ENCODE data around the gene MUSTN1. TPM values are rescaled to one million over a fixed set of nuclear protein-coding genes. Genes with fewer than 3 reads are reported as not detected.

Gene MUSTN1
- total RNA-seq, 1 donor from 2014 or later, result not detected

DNA sequence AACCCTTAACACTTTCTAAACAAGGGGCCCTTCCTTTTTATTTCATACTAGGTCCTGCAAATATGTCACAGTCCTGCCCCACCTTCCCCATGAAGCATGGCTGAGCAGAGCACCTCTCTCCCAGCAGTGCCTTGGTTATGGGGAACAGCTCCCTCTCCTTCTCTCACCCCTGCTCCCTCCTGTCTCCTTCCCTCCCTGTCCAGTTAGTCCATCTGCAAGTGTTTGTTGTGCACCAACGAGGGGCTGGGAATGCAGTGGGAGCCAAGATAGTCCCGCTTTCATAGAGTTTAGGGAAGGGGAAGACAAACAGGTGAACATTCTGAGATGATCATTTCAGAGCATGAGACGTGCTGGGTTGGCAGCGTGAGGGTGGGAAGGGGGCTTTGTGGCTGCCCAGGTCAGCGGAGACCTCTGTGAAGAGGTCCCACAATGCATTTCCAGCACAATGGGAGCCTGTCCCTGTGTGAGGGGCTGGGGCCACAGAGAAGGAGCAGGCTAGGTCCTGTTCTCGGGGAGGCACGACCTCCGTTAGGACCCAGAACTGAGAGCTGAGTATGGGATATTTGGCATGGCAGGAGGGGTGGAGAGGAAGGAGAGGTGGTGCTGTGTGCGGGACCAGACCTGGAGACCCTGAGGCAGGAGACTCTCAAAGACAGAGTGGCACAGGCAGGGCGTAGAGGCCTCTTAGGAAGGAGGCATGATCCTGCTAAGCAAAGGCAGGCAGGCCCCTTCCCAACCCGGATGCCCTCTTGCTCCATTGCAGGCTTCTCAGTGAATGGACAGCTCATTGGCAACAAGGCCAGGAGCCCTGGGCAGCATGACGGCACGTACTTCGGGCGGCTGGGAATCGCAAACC, 45.7 kb downstream of the MUSTN1 start:
- Histone ChIP-seq H2AFZ (ENCODE audit: low read depth, low read length) (no peak overlapping the region), H3K36me3 (ENCODE audit: insufficient read depth, low read length) (no peaks in the 10 kb centered on the region), H3K4me1 (ENCODE audit: insufficient read depth, low read length) (no peaks in the 10 kb centered on the region), H3K4me3 (ENCODE audit: insufficient read depth, low read depth, low read length) (no peak overlapping the region), H3K79me2 (ENCODE audit: insufficient read depth, low read length) (no peaks in the 10 kb centered on the region), H3K27me3 (ENCODE audit: insufficient read depth, low read length) (peaks cover 1% of the 10 kb centered on the region), H4K20me1 (ENCODE audit: insufficient read depth, low read length) (no peaks in the 10 kb centered on the region), H3K9me3 (ENCODE audit: insufficient read depth, low read depth, low read length) (no peaks in the 10 kb centered on the region), H3K9ac (ENCODE audit: low read length) (no peak overlapping the region), H3K4me2 (ENCODE audit: low read length) (no peak overlapping the region), H3K27ac (ENCODE audit: low read depth, low read length) (no peak overlapping the region)
- Mint-ChIP-seq H3K9me3 (ENCODE audit: unreplicated experiment) (peaks cover 2% of the 10 kb centered on the region), H3K4me3 (ENCODE audit: unreplicated experiment) (no peak overlapping the region), H3K4me1 (ENCODE audit: low read depth, unreplicated experiment) (no peaks in the 10 kb centered on the region), H3K27ac (ENCODE audit: unreplicated experiment) (no peak overlapping the region), H3K36me3 (ENCODE audit: low read depth, unreplicated experiment) (no peaks in the 10 kb centered on the region), H3K27me3 (ENCODE audit: low read depth, unreplicated experiment) (peaks cover 41% of the 10 kb centered on the region)
- TF ChIP-seq EZH2 (IDR thresholded peaks at IDR 0.05; ENCODE audit: insufficient read depth, low read length), result no peak
- TF ChIP-seq, protein P1, sequence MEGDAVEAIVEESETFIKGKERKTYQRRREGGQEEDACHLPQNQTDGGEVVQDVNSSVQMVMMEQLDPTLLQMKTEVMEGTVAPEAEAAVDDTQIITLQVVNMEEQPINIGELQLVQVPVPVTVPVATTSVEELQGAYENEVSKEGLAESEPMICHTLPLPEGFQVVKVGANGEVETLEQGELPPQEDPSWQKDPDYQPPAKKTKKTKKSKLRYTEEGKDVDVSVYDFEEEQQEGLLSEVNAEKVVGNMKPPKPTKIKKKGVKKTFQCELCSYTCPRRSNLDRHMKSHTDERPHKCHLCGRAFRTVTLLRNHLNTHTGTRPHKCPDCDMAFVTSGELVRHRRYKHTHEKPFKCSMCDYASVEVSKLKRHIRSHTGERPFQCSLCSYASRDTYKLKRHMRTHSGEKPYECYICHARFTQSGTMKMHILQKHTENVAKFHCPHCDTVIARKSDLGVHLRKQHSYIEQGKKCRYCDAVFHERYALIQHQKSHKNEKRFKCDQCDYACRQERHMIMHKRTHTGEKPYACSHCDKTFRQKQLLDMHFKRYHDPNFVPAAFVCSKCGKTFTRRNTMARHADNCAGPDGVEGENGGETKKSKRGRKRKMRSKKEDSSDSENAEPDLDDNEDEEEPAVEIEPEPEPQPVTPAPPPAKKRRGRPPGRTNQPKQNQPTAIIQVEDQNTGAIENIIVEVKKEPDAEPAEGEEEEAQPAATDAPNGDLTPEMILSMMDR (IDR thresholded peaks at IDR 0.05; ENCODE audit: insufficient read depth, low read depth, low read length), result no peak
- FAIRE-seq (no peak), DNase-seq (ENCODE audit: low read depth) (no peak)

DNA sequence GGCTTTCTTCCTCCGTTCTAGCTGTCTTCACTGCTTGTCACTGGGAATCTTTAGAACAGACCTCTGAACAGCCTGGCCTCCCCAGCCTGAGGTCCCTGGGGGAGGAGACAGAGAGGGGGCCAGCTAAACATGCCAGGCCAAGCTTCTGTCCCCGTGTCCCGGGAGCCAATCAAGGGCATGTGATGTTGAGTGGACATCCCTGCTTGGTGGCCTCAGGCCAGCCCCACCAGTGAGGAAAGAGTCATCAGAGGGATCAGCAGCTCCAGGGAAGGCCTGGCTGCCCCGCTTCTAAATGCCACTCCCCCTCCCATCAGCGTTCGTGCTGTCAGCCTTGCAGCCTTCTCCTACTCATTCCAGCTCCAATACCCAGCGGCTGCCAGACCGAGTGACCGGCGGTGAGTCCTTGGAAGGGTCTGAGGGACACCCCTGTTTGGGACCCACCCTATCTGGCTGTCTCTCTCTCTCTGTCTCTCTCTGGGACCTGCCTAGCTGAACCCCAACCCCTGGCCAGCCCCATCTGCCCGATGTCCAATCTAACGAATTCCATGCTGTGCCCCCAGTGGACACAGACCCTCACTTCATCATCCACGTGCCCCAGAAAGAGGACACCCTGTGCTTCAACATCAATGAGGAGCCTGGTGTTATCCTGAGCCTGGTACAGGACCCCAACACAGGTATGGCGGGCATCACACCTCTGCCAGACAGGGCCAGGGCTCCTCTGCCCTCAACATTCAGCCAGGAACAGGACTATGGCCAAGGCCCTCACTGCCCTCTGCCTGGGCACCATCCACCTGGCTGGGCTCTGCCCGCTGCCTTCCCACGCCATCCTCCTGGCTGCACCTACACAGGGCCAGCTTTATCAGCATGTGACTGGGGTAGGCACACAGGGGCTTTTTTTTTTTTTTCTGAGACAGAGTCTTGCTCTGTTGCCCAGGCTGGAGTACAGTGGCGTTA, 46.9 kb downstream of the MUSTN1 start:
- Histone ChIP-seq H4K20me1 (ENCODE audit: insufficient read depth, low read length) (no peaks in the 10 kb centered on the region), H3K27ac (ENCODE audit: low read depth, low read length) (no peak overlapping the region), H3K4me2 (ENCODE audit: low read length) (no peak overlapping the region), H3K27me3 (ENCODE audit: insufficient read depth, low read length) (peaks cover 7% of the 10 kb centered on the region), H3K9me3 (ENCODE audit: insufficient read depth, low read depth, low read length) (no peaks in the 10 kb centered on the region), H3K4me1 (ENCODE audit: insufficient read depth, low read length) (no peaks in the 10 kb centered on the region), H3K9ac (ENCODE audit: low read length) (no peak overlapping the region), H3K4me3 (ENCODE audit: insufficient read depth, low read depth, low read length) (no peak overlapping the region), H3K36me3 (ENCODE audit: insufficient read depth, low read length) (no peaks in the 10 kb centered on the region), H2AFZ (ENCODE audit: low read depth, low read length) (no peak overlapping the region), H3K79me2 (ENCODE audit: insufficient read depth, low read length) (no peaks in the 10 kb centered on the region)
- H3K27me3 Mint-ChIP-seq (ENCODE audit: low read depth, unreplicated experiment), result peaks cover 51% of the 10 kb centered on the region
- H3K27ac Mint-ChIP-seq (ENCODE audit: unreplicated experiment), result no peak overlapping the region
- DNase-seq (ENCODE audit: low read depth), result no peak
- H3K9me3 Mint-ChIP-seq (ENCODE audit: unreplicated experiment), result peaks cover 5% of the 10 kb centered on the region
- no peaks in the 10 kb centered on the region for H3K36me3 Mint-ChIP-seq (ENCODE audit: low read depth, unreplicated experiment)
- no peak for FAIRE-seq
- H3K4me3 Mint-ChIP-seq (ENCODE audit: unreplicated experiment), result no peak overlapping the region
- no peak for TF ChIP-seq EZH2 (IDR thresholded peaks at IDR 0.05; ENCODE audit: insufficient read depth, low read length)
- TF ChIP-seq, protein P1 (IDR thresholded peaks at IDR 0.05; ENCODE audit: insufficient read depth, low read depth, low read length), result no peak
- no peaks in the 10 kb centered on the region for H3K4me1 Mint-ChIP-seq (ENCODE audit: low read depth, unreplicated experiment)
